NCI-H748 treated with DMSO at 0.1 percent for 48 hours (cell line): ENCODE results near the gene CTIF.
A peak's percentile ranks its signal among the peaks of the same experiment; 100 is the strongest.
"Not testable (repeated sequence)": the region's sequence is repeated elsewhere in the genome, so short reads cannot be mapped to it uniquely, and the experiment has no call there.

Experiments
- DNase-seq: peaks from one replicate; lab custom pipeline; 2025; lab: John Stamatoyannopoulos, UW

Gene CTIF

DNA sequence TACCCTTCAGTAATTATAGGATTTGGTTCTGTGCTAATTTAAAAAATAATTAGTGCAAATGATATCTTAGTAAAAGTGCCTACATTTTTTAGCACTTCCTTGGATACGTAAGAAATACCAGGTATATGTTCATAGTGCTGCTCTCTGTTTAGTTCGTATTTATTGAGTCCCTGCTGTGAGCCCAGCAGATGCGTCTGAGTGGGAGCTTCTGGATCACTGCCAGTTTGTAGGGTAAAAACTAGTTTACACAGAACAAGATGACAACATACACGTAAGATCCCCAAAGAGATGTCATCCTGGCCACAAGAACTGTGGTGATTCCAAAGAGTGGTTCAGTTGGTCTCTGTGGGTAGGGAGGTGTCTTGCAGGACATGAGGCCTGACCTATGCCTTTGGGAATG, 103.2 kb downstream of the CTIF start:
- peak; percentile 1 for DNase-seq

DNA sequence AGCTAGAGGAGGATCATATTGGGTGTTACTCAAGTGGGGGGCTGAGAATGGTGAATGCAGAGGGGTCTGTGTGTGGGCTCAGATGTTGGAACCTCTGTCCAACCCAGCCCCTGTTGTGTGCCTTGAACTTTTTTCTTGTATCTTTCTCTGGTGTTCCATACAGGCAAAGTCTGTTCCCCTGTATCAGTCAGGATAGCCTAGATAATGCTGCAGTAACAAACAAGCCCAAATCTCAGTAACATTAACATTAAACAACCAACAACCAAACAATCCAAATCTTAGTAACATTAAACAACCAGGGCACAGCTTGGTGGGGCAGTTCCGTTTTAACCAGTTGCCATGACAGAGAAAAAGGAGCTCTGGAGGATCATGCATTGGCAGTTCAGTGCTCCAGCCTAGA, 103.7 kb downstream of the CTIF start:
- no peak for DNase-seq

- DNase-seq, result no peak
Observed at GRCh38 chr18:48643262-48643661, 104.4 kb downstream of the CTIF start.

DNA sequence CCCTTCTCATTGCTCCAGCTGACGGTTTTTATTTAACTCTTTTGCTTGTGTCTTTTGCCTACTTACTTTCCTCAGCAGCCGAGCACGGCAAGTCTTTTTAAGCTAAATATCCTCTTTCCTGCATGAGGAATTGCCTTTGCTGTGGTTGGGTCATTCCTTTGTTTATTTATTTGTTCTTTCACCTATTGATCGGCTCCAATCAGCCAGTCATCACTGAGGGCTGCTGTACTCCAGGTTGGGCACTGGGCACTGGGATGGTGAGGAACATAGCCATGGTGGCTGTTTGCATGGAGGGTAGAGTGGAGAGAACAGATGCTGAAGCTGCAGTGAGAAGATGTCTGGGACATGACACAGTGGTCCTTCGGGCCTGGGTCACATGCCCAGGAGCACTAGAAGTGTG, 105.2 kb downstream of the CTIF start:
- no peak for DNase-seq

GRCh38 chr18:48645427-48646002, 106.7 kb downstream of the CTIF start:
- no peak for DNase-seq

DNA sequence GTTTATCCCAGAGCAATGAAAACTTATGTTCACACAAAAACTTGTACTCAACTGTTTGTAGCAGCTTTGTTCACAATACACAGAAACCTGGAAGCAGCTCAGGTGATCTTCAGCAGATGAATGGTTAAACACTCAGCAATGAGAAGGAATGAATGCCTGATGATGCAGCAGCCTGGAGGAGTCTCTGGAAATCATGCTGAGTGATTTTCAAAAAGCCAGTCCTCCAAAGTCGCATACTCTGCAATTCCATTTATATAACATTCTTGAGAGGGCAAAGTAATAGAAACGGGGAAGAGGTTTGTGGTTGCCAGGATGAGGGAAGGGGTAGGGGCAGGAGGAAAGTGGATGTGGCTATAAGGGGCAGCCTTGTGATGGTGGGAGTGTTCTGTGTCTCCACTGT, 108.1 kb downstream of the CTIF start:
- no peak for DNase-seq

- DNase-seq, result no peak
Observed at GRCh38 chr18:48649231-48649630, 110.4 kb downstream of the CTIF start.

- DNase-seq, result not testable (repeated sequence)
Observed at GRCh38 chr18:48654591-48654990, 115.8 kb downstream of the CTIF start.

GRCh38 chr18:48655508-48655907, 116.7 kb downstream of the CTIF start:
- no peak for DNase-seq

GRCh38 chr18:48656176-48656575, 117.3 kb downstream of the CTIF start:
- DNase-seq, result no peak

- DNase-seq, result no peak
Observed at GRCh38 chr18:48656582-48656981, 117.8 kb downstream of the CTIF start.

GRCh38 chr18:48657447-48658120, 118.8 kb downstream of the CTIF start:
- DNase-seq, result no peak

DNA sequence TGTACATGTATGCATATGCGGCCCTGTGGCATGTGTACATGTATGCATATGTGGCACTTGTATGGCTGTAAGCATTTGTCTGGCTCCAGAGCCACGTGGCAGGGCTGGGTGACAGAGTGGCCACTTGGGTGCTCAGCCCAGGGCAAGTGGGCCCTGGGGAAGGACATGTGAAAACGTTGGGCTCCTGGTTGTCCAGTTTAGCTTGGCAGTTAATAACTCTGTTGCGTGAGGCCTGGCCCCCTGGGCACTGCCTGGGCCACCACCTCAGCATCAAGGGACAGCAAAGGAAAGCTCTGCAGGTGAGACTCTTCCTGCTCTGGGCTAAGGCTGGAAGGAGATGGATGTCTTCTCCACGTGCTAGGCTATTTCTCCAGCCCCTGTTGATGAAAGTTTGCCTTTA, 119.9 kb downstream of the CTIF start:
- DNase-seq, result no peak

DNA sequence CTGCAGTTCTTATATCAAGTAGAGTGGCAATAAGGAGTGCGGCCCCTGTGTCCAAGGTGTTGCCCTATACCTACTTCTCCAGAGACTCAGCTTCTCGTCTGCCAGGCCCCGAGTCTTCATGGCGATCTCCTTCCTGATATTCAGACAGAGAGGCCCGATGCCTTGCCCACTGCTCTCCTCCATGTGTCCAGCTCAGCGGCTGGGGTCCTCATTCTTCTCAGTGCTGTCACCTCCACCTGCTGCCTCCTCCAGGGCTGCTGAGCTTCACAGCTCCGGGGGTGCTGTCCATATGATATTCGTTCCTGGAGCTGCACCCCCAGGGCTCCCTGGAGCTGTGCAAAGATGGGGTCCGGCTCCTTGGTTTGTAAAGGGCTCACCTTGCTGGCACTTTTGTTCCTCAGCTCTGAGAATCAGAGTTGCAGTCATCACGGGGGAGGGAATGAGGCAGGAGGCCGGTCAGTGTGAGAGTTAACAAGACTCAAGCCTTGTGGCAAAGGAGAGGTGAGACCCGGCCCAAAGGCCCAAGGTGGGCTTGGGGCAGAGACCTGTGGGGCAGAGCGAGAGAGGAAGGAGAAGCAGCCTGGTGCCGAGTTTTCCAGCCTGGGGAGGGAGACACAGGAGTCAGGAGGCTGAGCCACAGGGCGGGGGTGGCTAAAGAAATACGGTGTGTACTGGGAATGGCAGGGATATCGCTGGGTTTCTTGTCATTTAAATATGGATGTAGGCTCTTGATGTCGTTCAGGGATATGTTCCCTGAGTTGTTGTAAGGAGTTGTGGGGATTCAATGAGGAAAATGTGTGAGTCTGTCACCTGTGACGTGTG, 120.6 kb downstream of the CTIF start:
- no peak for DNase-seq

DNA sequence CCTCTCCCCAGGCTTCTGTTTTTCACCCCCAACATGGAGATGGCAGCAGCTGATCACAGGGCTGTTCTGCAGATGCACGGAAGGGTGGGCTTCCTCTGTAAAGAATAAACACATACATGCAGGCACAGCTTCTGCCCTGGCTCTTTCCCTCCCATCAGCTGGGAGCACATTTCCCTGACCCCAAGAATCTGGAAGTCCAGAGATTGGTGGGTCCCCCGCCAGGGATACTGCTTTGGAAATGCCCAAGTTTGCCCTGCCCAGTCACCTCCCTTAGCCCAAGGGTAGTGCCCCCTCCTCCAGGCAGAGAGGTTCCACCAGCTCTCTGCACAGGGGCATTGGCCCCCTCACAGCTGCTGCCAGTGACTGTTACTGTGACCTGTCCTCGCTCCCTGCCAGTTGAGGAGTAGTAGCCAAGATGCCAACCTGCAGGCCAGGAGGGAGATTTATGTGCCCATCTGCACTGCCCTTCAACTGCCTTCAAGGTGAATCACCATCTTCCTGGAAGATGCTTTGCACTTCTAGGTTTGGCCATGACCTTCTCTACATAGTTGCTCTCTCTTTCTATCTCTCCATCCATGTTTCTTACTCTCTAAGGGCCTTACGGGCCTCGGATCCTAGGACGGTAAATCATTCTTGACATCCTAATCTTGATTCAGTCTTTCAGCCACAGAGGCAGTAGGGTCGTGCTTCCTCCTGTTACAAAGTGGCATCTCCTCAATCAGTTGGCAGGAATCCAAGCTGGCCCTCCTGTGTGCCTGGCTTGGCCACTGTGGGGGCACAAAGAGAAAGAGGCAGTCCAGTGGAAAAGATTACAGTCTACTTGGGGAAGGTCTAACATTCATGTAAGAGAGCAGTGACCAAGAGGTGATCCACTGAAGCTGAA, 121.8 kb downstream of the CTIF start:
- no peak for DNase-seq

- no peak for DNase-seq
Observed at GRCh38 chr18:48661421-48661820, 122.6 kb downstream of the CTIF start.

- DNase-seq, result no peak
Observed at GRCh38 chr18:48662011-48662661, 123.3 kb downstream of the CTIF start.

DNA sequence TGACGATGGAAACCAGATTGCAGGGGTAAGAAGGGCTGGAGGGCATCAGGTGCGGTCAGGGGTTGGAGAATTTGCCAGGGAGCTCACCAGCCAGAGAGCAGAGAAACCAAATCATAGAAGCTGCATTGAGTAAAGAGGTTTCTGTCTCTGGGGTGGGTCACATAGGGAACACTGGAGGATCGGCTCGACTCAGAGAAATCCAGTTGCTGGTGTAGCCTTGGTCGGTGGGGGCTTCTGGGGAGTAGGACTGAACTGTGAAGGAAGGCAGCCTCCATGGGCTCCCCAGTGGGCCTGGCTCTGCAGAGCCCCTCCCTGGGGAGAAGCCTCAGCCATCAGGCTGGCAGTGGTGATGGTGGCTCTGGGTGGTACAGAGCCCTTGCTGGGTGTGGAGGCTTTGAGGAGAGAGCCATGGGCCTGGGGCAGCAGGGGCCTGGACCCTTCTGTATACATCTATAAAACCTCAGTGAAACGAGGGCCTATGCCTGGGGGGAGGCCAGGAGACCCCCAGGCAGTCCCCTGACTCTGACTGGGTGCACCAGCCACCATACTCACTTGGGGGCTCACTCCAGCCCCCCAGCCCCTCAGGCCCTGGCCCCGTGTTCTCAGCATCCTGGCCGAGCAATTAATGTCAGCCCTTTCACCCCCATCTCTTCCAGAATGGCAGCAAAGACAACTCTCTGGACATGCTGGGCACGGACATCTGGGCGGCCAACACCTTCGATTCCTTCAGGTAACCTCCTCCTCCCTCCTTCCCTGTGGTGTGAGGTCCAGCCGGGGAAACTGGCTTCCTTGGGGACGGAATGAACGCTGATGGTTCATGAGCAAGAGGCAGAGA, 124.5 kb downstream of the CTIF start:
- DNase-seq, result no peak

DNA sequence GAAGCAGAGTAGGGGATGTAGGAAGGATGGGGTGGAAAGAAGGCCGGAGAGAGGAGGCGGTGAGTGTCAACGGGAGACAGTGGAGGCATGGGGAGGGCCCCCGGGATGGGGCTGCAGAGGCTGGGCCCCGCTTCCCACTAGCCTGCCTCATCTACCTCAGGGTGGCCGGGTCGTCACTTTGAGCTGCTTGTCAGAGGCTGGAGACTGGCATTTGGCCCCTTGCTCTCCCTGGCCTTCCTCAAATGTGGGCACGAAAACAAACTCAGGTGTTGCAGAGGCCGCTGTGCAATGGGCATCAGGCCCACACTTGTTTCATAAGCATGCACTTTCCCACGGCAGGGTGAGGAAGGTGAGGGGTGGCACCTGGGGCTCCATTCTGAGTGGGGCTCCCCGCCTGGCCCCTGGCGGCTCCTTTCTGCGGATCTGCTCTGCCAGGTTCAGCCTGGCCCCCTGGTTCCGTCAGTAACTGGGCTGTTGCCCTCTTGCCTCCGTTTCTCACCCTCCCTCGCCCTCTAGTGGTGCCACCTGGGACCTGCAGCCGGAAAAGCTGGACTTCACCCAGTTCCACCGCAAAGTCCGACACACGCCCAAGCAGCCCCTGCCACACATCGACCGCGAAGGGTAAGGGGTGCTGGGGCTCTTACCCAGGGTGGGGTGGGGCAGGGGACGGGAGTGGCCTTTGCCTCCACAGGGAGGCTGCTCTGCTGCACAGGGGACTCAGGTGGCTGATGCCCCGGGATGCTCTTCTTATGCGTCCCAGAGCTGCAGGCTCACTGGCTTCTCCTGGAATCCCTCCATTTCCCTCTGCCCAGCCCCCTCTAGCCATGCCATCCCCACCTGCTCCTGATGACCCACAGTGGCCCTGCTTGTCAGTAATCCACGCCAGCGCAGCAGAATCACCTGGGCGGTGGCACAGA, 125.4 kb downstream of the CTIF start:
- peak; percentile 25 for DNase-seq

DNA sequence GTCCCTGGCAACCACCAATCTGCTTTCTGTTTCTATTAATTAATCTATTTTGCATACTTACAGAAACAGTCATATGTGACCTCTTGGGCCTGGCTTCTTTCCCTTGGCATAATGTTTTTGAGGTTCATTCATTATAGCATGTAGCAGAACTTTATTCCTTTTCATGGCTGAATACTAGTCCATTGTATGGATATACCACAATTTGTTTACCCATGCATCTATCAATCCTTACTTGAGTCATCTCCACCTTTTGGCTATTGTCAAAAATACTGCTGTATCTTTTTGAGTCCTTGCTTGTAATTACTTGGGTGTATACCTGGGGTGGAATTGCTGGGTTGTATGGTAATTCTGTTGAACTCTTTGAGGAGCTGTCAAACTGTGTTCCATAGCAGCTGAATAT, 126.8 kb downstream of the CTIF start:
- no peak for DNase-seq
